Measurements from ENCODE around the gene PIGV. TPM values are rescaled to one million over a fixed set of nuclear protein-coding genes. Genes with fewer than 3 reads are reported as not detected.
A peak's percentile ranks its signal among the peaks of the same experiment; 100 is the strongest.

PIGV gene
- polyA plus RNA-seq, 6 donors from 2014 or later = 7.8 to 14.2 (median 10.8) TPM

- DNase-seq (no peak), ATAC-seq (ENCODE audit: low read depth in 2 of 2) (no peak)
- Mint-ChIP-seq H3K9me3 (no peaks in the 10 kb centered on the region), H3K4me3 (no peak overlapping the region), H3K4me1 (peaks cover 28 to 61% (median 39%) of the 10 kb centered on the region in 3 donors), H3K36me3 (peaks cover 0 to 7% of the 10 kb centered on the region in 2 donors), H3K27me3 (no peaks in the 10 kb centered on the region), H3K27ac (peak overlapping the region; percentile 28 to 67 (median 52))
These were observed 33.5 kb upstream of the PIGV start for GRCh38 chr1:26754086-26754874.

- H3K4me3 Mint-ChIP-seq = no peak overlapping the region
These were observed 29.4 kb upstream of the PIGV start for GRCh38 chr1:26758358-26758757.

GRCh38 chr1:26759531-26759930, 28.2 kb upstream of the PIGV start:
- ATAC-seq (ENCODE audit: low read depth in 2 of 2) = no peak

More at GRCh38 chr1:26758358-26758757, 29.4 kb upstream of the PIGV start:
- H3K27ac Mint-ChIP-seq = peak overlapping the region in 3 of 6 donors; percentile 11 to 85 (median 12)
- peaks cover 11 to 12% of the 10 kb centered on the region in 2 donors for H3K36me3 Mint-ChIP-seq
- H3K27me3 Mint-ChIP-seq = no peaks in the 10 kb centered on the region
- H3K9me3 Mint-ChIP-seq = no peaks in the 10 kb centered on the region
- H3K4me1 Mint-ChIP-seq = peaks cover 8 to 26% (median 10%) of the 10 kb centered on the region in 3 donors
- no peak for ATAC-seq (ENCODE audit: low read depth in 2 of 2)
- no peak for DNase-seq

GRCh38 chr1:26761217-26761616, 26.5 kb upstream of the PIGV start:
- H3K36me3 Mint-ChIP-seq = peaks cover 11 to 16% of the 10 kb centered on the region in 2 donors
- peak overlapping the region in 3 of 6 donors; percentile 32 to 76 (median 39) for H3K27ac Mint-ChIP-seq
- no peaks in the 10 kb centered on the region for H3K27me3 Mint-ChIP-seq
- H3K4me1 Mint-ChIP-seq = peaks cover 4 to 12% (median 5%) of the 10 kb centered on the region in 3 donors
- ATAC-seq (ENCODE audit: low read depth in 2 of 2) (no peak), DNase-seq (no peak)
- H3K4me3 Mint-ChIP-seq = no peak overlapping the region
- no peaks in the 10 kb centered on the region for H3K9me3 Mint-ChIP-seq

More at GRCh38 chr1:26759531-26759930, 28.2 kb upstream of the PIGV start:
- peaks cover 4 to 17% (median 10%) of the 10 kb centered on the region in 3 donors for H3K4me1 Mint-ChIP-seq
- no peak overlapping the region for H3K4me3 Mint-ChIP-seq
- DNase-seq = no peak
- H3K36me3 Mint-ChIP-seq = peaks cover 11 to 15% of the 10 kb centered on the region in 2 donors
- H3K9me3 Mint-ChIP-seq = no peaks in the 10 kb centered on the region
- H3K27me3 Mint-ChIP-seq = no peaks in the 10 kb centered on the region
- H3K27ac Mint-ChIP-seq = peak overlapping the region in 3 of 6 donors; percentile 8 to 79 (median 72)

- Mint-ChIP-seq H3K9me3 (no peaks in the 10 kb centered on the region), H3K27ac (peak overlapping the region in 2 of 6 donors; percentile 48 to 60), H3K4me3 (no peak overlapping the region), H3K36me3 (peaks cover 22 to 32% of the 10 kb centered on the region in 2 donors), H3K4me1 (peaks cover 0 to 5% (median 4%) of the 10 kb centered on the region in 3 donors), H3K27me3 (no peaks in the 10 kb centered on the region)
- ATAC-seq (ENCODE audit: low read depth in 2 of 2) = no peak
- no peak for DNase-seq
These were observed 20.0 kb upstream of the PIGV start for GRCh38 chr1:26767714-26768113.

GRCh38 chr1:26768755-26769154, 19.0 kb upstream of the PIGV start:
- DNase-seq = no peak
- no peak for ATAC-seq (ENCODE audit: low read depth in 2 of 2)
- Mint-ChIP-seq H3K36me3 (peaks cover 19 to 42% of the 10 kb centered on the region in 2 donors), H3K27ac (peak overlapping the region in 5 of 6 donors; percentile 48 to 79 (median 49)), H3K9me3 (no peaks in the 10 kb centered on the region), H3K27me3 (no peaks in the 10 kb centered on the region), H3K4me3 (no peak overlapping the region), H3K4me1 (peaks cover 0 to 5% (median 4%) of the 10 kb centered on the region in 3 donors)

GRCh38 chr1:26771285-26771642, 16.5 kb upstream of the PIGV start:
- Mint-ChIP-seq H3K36me3 (peaks cover 33 to 47% of the 10 kb centered on the region in 2 donors), H3K27ac (peak overlapping the region in 4 of 6 donors; percentile 19 to 62 (median 42)), H3K4me1 (peaks cover 0 to 5% (median 4%) of the 10 kb centered on the region in 3 donors), H3K9me3 (no peaks in the 10 kb centered on the region), H3K27me3 (no peaks in the 10 kb centered on the region), H3K4me3 (no peak overlapping the region)
- DNase-seq = no peak
- no peak for ATAC-seq (ENCODE audit: low read depth in 2 of 2)

- H3K4me3 Mint-ChIP-seq = no peak overlapping the region
- peaks cover 33 to 47% of the 10 kb centered on the region in 2 donors for H3K36me3 Mint-ChIP-seq
- no peaks in the 10 kb centered on the region for H3K27me3 Mint-ChIP-seq
- no peaks in the 10 kb centered on the region for H3K9me3 Mint-ChIP-seq
- peaks cover 0 to 5% (median 4%) of the 10 kb centered on the region in 3 donors for H3K4me1 Mint-ChIP-seq
- DNase-seq (no peak), ATAC-seq (ENCODE audit: low read depth in 2 of 2) (no peak)
- peak overlapping the region in 4 of 6 donors; percentile 24 to 83 (median 54) for H3K27ac Mint-ChIP-seq
These were observed 16.0 kb upstream of the PIGV start for GRCh38 chr1:26771643-26772321.

GRCh38 chr1:26772687-26773086, 15.1 kb upstream of the PIGV start:
- DNase-seq = no peak
- no peak for ATAC-seq (ENCODE audit: low read depth in 2 of 2)
- Mint-ChIP-seq H3K36me3 (peaks cover 33 to 45% of the 10 kb centered on the region in 2 donors), H3K27me3 (no peaks in the 10 kb centered on the region), H3K27ac (peak overlapping the region in 1 of 6 donors; percentile 14), H3K4me1 (peaks cover 0 to 4% (median 4%) of the 10 kb centered on the region in 3 donors), H3K9me3 (no peaks in the 10 kb centered on the region), H3K4me3 (peak overlapping the region in 2 of 8 donors; percentile 6)

- ATAC-seq (ENCODE audit: low read depth in 2 of 2) (no peak), DNase-seq (no peak)
- peak overlapping the region in 1 of 6 donors; percentile 49 for H3K27ac Mint-ChIP-seq
- no peak overlapping the region for H3K4me3 Mint-ChIP-seq
- H3K27me3 Mint-ChIP-seq = no peaks in the 10 kb centered on the region
- peaks cover 29 to 50% of the 10 kb centered on the region in 2 donors for H3K36me3 Mint-ChIP-seq
- no peaks in the 10 kb centered on the region for H3K9me3 Mint-ChIP-seq
- H3K4me1 Mint-ChIP-seq = peaks cover 10 to 14% (median 12%) of the 10 kb centered on the region in 3 donors
These were observed 13.3 kb upstream of the PIGV start for GRCh38 chr1:26774462-26774861.

- ATAC-seq (ENCODE audit: low read depth in 2 of 2) (no peak), DNase-seq (no peak)
- peak overlapping the region in 2 of 6 donors; percentile 8 to 26 for H3K27ac Mint-ChIP-seq
- H3K4me3 Mint-ChIP-seq = no peak overlapping the region
- peaks cover 25 to 51% of the 10 kb centered on the region in 2 donors for H3K36me3 Mint-ChIP-seq
- H3K4me1 Mint-ChIP-seq = peaks cover 10 to 14% (median 12%) of the 10 kb centered on the region in 3 donors
- no peaks in the 10 kb centered on the region for H3K9me3 Mint-ChIP-seq
- H3K27me3 Mint-ChIP-seq = no peaks in the 10 kb centered on the region
These were observed 12.1 kb upstream of the PIGV start for GRCh38 chr1:26775666-26776065.

GRCh38 chr1:26779098-26779668, 8.6 kb upstream of the PIGV start:
- Mint-ChIP-seq H3K36me3 (peaks cover 19 to 22% of the 10 kb centered on the region in 2 donors), H3K9me3 (no peaks in the 10 kb centered on the region), H3K4me1 (peaks cover 17 to 25% (median 18%) of the 10 kb centered on the region in 3 donors), H3K27ac (peak overlapping the region in 5 of 6 donors; percentile 56 to 92 (median 76)), H3K27me3 (no peaks in the 10 kb centered on the region), H3K4me3 (no peak overlapping the region)
- ATAC-seq (ENCODE audit: low read depth in 2 of 2) (no peak), DNase-seq (no peak)

- no peak for DNase-seq
- Mint-ChIP-seq H3K36me3 (peaks cover 11 to 21% of the 10 kb centered on the region in 2 donors), H3K4me3 (no peak overlapping the region), H3K27ac (peak overlapping the region in 3 of 6 donors; percentile 48 to 86 (median 54)), H3K4me1 (peaks cover 25 to 32% (median 31%) of the 10 kb centered on the region in 3 donors), H3K27me3 (no peaks in the 10 kb centered on the region), H3K9me3 (no peaks in the 10 kb centered on the region)
- no peak for ATAC-seq (ENCODE audit: low read depth in 2 of 2)
These were observed 7.3 kb upstream of the PIGV start for GRCh38 chr1:26780344-26780957.

Measured in naive B cell (primary cell).